ENCODE results near the gene SMOC2. TPM values are rescaled to one million over a fixed set of nuclear protein-coding genes. Genes with fewer than 3 reads are reported as not detected.

Gene SMOC2
- total RNA-seq, 1 experiment from 2014 or later = 2.1 TPM

- Histone ChIP-seq H2BK5ac (ENCODE audit: insufficient read length, low read length) (no peak overlapping the region), H3K79me1 (ENCODE audit: insufficient read depth, low read depth, low read length, poor library complexity, severe bottlenecking) (no peaks in the 10 kb centered on the region), H2BK12ac (ENCODE audit: insufficient read length, low read depth, low read length) (no peak overlapping the region), H3K4me1 (ENCODE audit: insufficient read depth, low read length) (no peaks in the 10 kb centered on the region), H2BK15ac (ENCODE audit: low read depth, low read length) (no peak overlapping the region), H3K4me2 (ENCODE audit: insufficient read depth, insufficient read length, low read length) (no peak overlapping the region), H3T11ph (ENCODE audit: low read length) (no peak overlapping the region), H3K14ac (ENCODE audit: insufficient read depth, low read length) (no peak overlapping the region), H3K23me2 (ENCODE audit: insufficient read length, low read depth, low read length, poor library complexity, severe bottlenecking) (no peaks in the 10 kb centered on the region), H3K9me3 (ENCODE audit: control insufficient read depth, low read depth, low read length) (no peaks in the 10 kb centered on the region), H3K27ac (ENCODE audit: insufficient read length, low read depth, low read length) (no peak overlapping the region), H3K23ac (ENCODE audit: insufficient read length, low read depth, low read length) (no peak overlapping the region), H2BK20ac (ENCODE audit: low read depth, low read length, poor library complexity, severe bottlenecking) (no peak overlapping the region), H2AFZ (ENCODE audit: low read length) (no peak overlapping the region), H4K8ac (replicated peaks; ENCODE audit: insufficient read length, low read depth, low read length) (no peak overlapping the region), H4K5ac (ENCODE audit: insufficient read length, low read depth, low read length) (no peak overlapping the region), H3K79me2 (ENCODE audit: insufficient read depth, low read length) (no peaks in the 10 kb centered on the region), H4K91ac (ENCODE audit: insufficient read length, low read depth, low read length) (no peak overlapping the region), H3K56ac (ENCODE audit: insufficient read length, low read depth, low read length) (no peak overlapping the region), H2AK5ac (ENCODE audit: insufficient read length, low read length) (no peak overlapping the region), H4K20me1 (ENCODE audit: control insufficient read depth, insufficient read depth, insufficient read length) (no peaks in the 10 kb centered on the region), H3K27me3 (ENCODE audit: insufficient read depth, low read length) (no peaks in the 10 kb centered on the region), H3K18ac (ENCODE audit: insufficient read length, low read depth, low read length) (no peak overlapping the region), H3K4ac (ENCODE audit: low read depth, low read length) (no peak overlapping the region), H3K9ac (ENCODE audit: extremely low read depth, insufficient read length, low read length) (no peak overlapping the region), H2BK120ac (ENCODE audit: low read depth, low read length, poor library complexity, severe bottlenecking) (no peak overlapping the region)
- no peak for DNase-seq
- no peaks in the 10 kb centered on the region; the same call in 1 of the 2 replicates for H3K27me3 Mint-ChIP-seq (ENCODE audit: low read depth)
- H3K4me1 Mint-ChIP-seq = peaks cover 7 to 15% of the 10 kb centered on the region in 2 experiments; a peak in 3 of 4 replicates
- no peak for TF ChIP-seq CTCF (conservative IDR thresholded peaks at IDR 0.05)
- H3K9me3 Mint-ChIP-seq = no peaks in the 10 kb centered on the region; a peak in 1 of 5 replicates
- no peak overlapping the region for H3K27ac Mint-ChIP-seq
- peaks cover 0 to 6% (median 3%) of the 10 kb centered on the region in 3 experiments; a peak in 2 of 7 replicates for H3K36me3 Mint-ChIP-seq (ENCODE audit: insufficient read depth in 1 of 3, low read depth in 3 of 3)
- no CpG with 5 or more reads among the region's 17 CpGs for WGBS (ENCODE audit: extremely low coverage, insufficient read length, low lambda C conversion rate)
- no peak overlapping the region for H3K4me3 Mint-ChIP-seq
Measured at GRCh38 chr6:168601111-168601510, 160.1 kb downstream of the SMOC2 start.
